ENCODE measurements around the gene SLN.

DNA sequence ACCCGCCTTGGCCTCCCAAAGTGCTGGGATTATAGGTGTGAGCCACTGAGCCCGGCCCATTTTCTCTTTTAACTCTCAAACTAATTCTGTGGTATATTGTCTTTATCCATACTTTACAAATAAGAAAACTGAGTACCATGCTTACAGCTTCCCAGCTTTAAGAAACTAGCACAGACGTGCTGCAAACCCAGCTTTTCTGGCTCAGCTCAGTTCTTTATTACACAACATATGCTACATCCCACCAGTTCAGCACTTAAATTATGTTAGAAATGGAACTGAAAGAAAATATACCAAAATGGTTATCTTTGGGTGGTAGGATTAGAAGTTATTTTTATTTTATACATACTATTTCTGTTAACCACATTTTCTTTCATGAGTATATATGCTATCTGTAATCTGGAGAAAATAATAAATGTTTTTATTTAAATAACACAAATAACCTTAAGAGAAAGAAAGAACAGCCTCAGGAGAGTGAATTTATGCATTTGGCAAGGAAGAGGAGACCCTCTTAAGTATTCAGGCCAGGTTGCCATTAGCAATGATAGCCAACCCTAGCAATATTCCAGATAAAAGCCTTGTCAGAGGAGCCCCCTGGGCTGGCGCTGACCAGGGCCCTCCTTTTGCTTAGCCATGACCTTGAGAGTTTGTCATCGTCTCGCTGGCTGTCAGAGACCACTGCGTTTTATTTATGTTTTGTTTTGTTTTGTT lies 33.8 kb downstream of the SLN start:
- TF ChIP-seq, protein P1, sequence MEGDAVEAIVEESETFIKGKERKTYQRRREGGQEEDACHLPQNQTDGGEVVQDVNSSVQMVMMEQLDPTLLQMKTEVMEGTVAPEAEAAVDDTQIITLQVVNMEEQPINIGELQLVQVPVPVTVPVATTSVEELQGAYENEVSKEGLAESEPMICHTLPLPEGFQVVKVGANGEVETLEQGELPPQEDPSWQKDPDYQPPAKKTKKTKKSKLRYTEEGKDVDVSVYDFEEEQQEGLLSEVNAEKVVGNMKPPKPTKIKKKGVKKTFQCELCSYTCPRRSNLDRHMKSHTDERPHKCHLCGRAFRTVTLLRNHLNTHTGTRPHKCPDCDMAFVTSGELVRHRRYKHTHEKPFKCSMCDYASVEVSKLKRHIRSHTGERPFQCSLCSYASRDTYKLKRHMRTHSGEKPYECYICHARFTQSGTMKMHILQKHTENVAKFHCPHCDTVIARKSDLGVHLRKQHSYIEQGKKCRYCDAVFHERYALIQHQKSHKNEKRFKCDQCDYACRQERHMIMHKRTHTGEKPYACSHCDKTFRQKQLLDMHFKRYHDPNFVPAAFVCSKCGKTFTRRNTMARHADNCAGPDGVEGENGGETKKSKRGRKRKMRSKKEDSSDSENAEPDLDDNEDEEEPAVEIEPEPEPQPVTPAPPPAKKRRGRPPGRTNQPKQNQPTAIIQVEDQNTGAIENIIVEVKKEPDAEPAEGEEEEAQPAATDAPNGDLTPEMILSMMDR (IDR thresholded peaks at IDR 0.05): no peak
- TF ChIP-seq POLR2A (IDR thresholded peaks at IDR 0.05): no peak
